ENCODE results near the gene CADM1.

- no peak for TF ChIP-seq CTCF (IDR thresholded peaks at IDR 0.05; ENCODE audit: low read depth, low read length)
- TF ChIP-seq EZH2phosphoT487 (IDR thresholded peaks at IDR 0.05; ENCODE audit: low read depth) = no peak
Observed at GRCh38 chr11:115391598-115391997, 112.6 kb downstream of the CADM1 start.

Data from OCI-LY3 (cell line).